Upper lobe of left lung (tissue), 6 donors: ENCODE measurements around the gene MPZL1. TPM values are rescaled to one million over a fixed set of nuclear protein-coding genes. Genes with fewer than 3 reads are reported as not detected.

Experiments used
- ATAC-seq, 2 donors: fragments of 200-7000 bp; cut with Tn5 transposase; one replicate each; pipeline ENCODE4 v1.9.1; 2022; ENCODE audit warnings: mild to moderate bottlenecking in 2 of 2, moderate library complexity in 2 of 2; ENCODE audit not compliant: low FRiP score in 2 of 2
- DNase-seq, 2 donors: peaks; one replicate each; pipeline ENCODE4 v3.0.0-alpha.2; 2019 to 2020
- H3K27ac ChIP-seq, 4 donors: fragments of 200-600 bp; sonication (generic); one replicate each; pipeline ENCODE4 v1.5.1; 2016 to 2019
- H3K27me3 ChIP-seq, 4 donors: fragments of 200-600 bp; sonication (generic); one replicate each; pipeline ENCODE4 v1.5.1; 2017 to 2019
- H3K36me3 ChIP-seq, 4 donors: fragments of 200-600 bp; sonication (generic); one replicate each; pipeline ENCODE4 v1.5.1; 2016 to 2019
- H3K4me1 ChIP-seq, 4 donors: fragments of 200-600 bp; sonication (generic); one replicate each; pipeline ENCODE4 v1.5.1; 2018 to 2019
- H3K4me3 ChIP-seq, 4 donors: fragments of 200-600 bp; sonication (generic); one replicate each; pipeline ENCODE4 v1.5.1; 2017 to 2019; ENCODE audit warnings: mild to moderate bottlenecking in 2 of 4, moderate library complexity in 1 of 4
- H3K9me3 ChIP-seq, 4 donors: fragments of 200-600 bp; sonication (generic); one replicate each; pipeline ENCODE4 v1.5.1; 2018 to 2019
- CTCF ChIP-seq, 6 experiments: fragments of 450-650 bp in 4 of 6; fragments of 200-600 bp in 2 of 6; sonication (generic) in 2 of 6; IDR thresholded peaks; one replicate each; pipeline ENCODE4 v1.5.1; 2016 to 2019; ENCODE audit warnings: antibody characterized with exemption in 6 of 6
- EP300 ChIP-seq, 4 donors: sonication (generic); formaldehyde crosslinking; IDR thresholded peaks; one replicate each; pipeline ENCODE4 v1.5.1; 2017; ENCODE audit warnings: antibody characterized with exemption in 4 of 4, control low read depth in 2 of 4
- POLR2A ChIP-seq, 4 donors: fragments of 450-650 bp; IDR thresholded peaks; one replicate each; pipeline ENCODE4 v1.5.1; 2016 to 2017; ENCODE audit warnings: antibody characterized with exemption in 4 of 4, mild to moderate bottlenecking in 2 of 4
- POLR2AphosphoS5 ChIP-seq, 2 donors: sonication (generic); formaldehyde crosslinking; IDR thresholded peaks; one replicate each; pipeline ENCODE4 v1.5.1; 2017; ENCODE audit warnings: antibody characterized with exemption in 2 of 2
- WGBS, 2 donors: methylation state at CpG; one replicate each; pipeline ENCODE4 v1.1.5; 2017 to 2018; 5-methylcytosine and 5-hydroxymethylcytosine counted together
- total RNA-seq, 6 donors: library from RNA; depleted of rRNA in 4 of 6; stranded (reverse); fragments of >200 nt in 4 of 6; gene quantifications; one replicate each; pipeline versions ENCODE4 v1.1.0 to v1.2.1, GENCODE V29; 2016 to 2021
- donor health status: DM: no; HTN: no; CAD: no; lungs with moderate emphysema.
- donor health status: DM: no; HTN: yes; CAD: no; lungs with severe emphysema.

Gene MPZL1
- total RNA-seq, 6 donors from 2014 or later = 28.3 to 80.6 (median 65.4) TPM

- TF ChIP-seq POLR2AphosphoS5 (IDR thresholded peaks at IDR 0.05) = no peak
- TF ChIP-seq EP300 (IDR thresholded peaks at IDR 0.05) = no peak
- TF ChIP-seq CTCF (IDR thresholded peaks at IDR 0.05) = no peak
- TF ChIP-seq POLR2A (IDR thresholded peaks at IDR 0.05) = no peak
- Histone ChIP-seq H3K4me1 (peaks cover 10 to 27% (median 18%) of the 10 kb centered on the region in 4 donors), H3K27ac (no peak overlapping the region), H3K4me3 (no peak overlapping the region), H3K27me3 (no peaks in the 10 kb centered on the region), H3K9me3 (no peaks in the 10 kb centered on the region), H3K36me3 (peaks cover 0 to 6% (median 3%) of the 10 kb centered on the region in 4 donors)
- no peak for ATAC-seq
- 56 to 75% methylated on average over 5 of the region's 5 CpGs for WGBS, 2 donors
- DNase-seq = no peak
These were observed 35.9 kb upstream of the MPZL1 start for GRCh38 chr1:167685844-167686243.

- DNase-seq = peak in 1 of 2 donors; percentile 67
- ATAC-seq = peak in 1 of 2 donors; percentile 88
These were observed 33.8 kb upstream of the MPZL1 start for GRCh38 chr1:167687919-167688519.

GRCh38 chr1:167689567-167689920 lies 32.2 kb upstream of the MPZL1 start:
- H3K27me3 ChIP-seq = no peaks in the 10 kb centered on the region
- H3K36me3 ChIP-seq = peaks cover 0 to 21% (median 8%) of the 10 kb centered on the region in 4 donors
- 73 to 86% methylated on average over 5 of the region's 5 CpGs for WGBS, 2 donors
- H3K9me3 ChIP-seq = no peaks in the 10 kb centered on the region
- H3K4me3 ChIP-seq = no peak overlapping the region
- TF ChIP-seq EP300 (IDR thresholded peaks at IDR 0.05) = no peak
- TF ChIP-seq POLR2A (IDR thresholded peaks at IDR 0.05) = no peak
- no peak for TF ChIP-seq CTCF (IDR thresholded peaks at IDR 0.05)
- no peak for TF ChIP-seq POLR2AphosphoS5 (IDR thresholded peaks at IDR 0.05)
- H3K27ac ChIP-seq = no peak overlapping the region
- no peak for DNase-seq
- peaks cover 4 to 5% (median 5%) of the 10 kb centered on the region in 4 donors for H3K4me1 ChIP-seq
- ATAC-seq = no peak

More at GRCh38 chr1:167687919-167688519, 33.8 kb upstream of the MPZL1 start:
- WGBS, 2 donors = 22% methylated on average over 7 of the region's 7 CpGs
- Histone ChIP-seq H3K4me1 (peaks cover 10 to 19% (median 14%) of the 10 kb centered on the region in 4 donors), H3K36me3 (peaks cover 0 to 11% (median 5%) of the 10 kb centered on the region in 4 donors), H3K27ac (peak overlapping the region in 1 of 4 donors; percentile 21), H3K4me3 (no peak overlapping the region), H3K9me3 (no peaks in the 10 kb centered on the region), H3K27me3 (no peaks in the 10 kb centered on the region)
- TF ChIP-seq EP300 (IDR thresholded peaks at IDR 0.05) (no peak), CTCF (IDR thresholded peaks at IDR 0.05) (peak; percentile 70 to 90 (median 87)), POLR2AphosphoS5 (IDR thresholded peaks at IDR 0.05) (no peak), POLR2A (IDR thresholded peaks at IDR 0.05) (no peak)

GRCh38 chr1:167690053-167690452 lies 31.7 kb upstream of the MPZL1 start:
- WGBS, 2 donors = 91 to 96% methylated on average over 4 of the region's 4 CpGs
- no peak for DNase-seq
- Histone ChIP-seq H3K4me1 (peaks cover 4 to 5% (median 5%) of the 10 kb centered on the region in 4 donors), H3K9me3 (no peaks in the 10 kb centered on the region), H3K27ac (no peak overlapping the region), H3K27me3 (no peaks in the 10 kb centered on the region), H3K36me3 (peaks cover 0 to 24% (median 10%) of the 10 kb centered on the region in 4 donors), H3K4me3 (no peak overlapping the region)
- TF ChIP-seq EP300 (IDR thresholded peaks at IDR 0.05) = no peak
- TF ChIP-seq CTCF (IDR thresholded peaks at IDR 0.05) = no peak
- no peak for TF ChIP-seq POLR2A (IDR thresholded peaks at IDR 0.05)
- no peak for TF ChIP-seq POLR2AphosphoS5 (IDR thresholded peaks at IDR 0.05)
- no peak for ATAC-seq
